Activated T-helper 17 cell treated with anti-CD3 and anti-CD28 coated beads, Interleukin-2, amount 50 U/mL, for 72 hours (primary cell): ENCODE measurements around the gene EIF4G3. TPM values are rescaled to one million over a fixed set of nuclear protein-coding genes. Genes with fewer than 3 reads are reported as not detected.
"Not testable (repeated sequence)": the region's sequence is repeated elsewhere in the genome, so short reads cannot be mapped to it uniquely, and the experiment has no call there.

ENCODE experiments used
- ATAC-seq: fragments of 150-1000 bp; cut with Tn5 transposase; replicated peaks from 2 replicates; pipeline ENCODE4 v1.10.0; 2021; ENCODE audit warnings: mild to moderate bottlenecking, moderate library complexity
- H3K27ac Mint-ChIP-seq: one replicate; pipeline ENCODE4 v1.8.0; 2022; ENCODE audit warnings: mixed read lengths
- H3K27me3 Mint-ChIP-seq: one replicate; pipeline ENCODE4 v1.8.0; 2022; ENCODE audit warnings: mixed read lengths
- H3K36me3 Mint-ChIP-seq: one replicate; pipeline ENCODE4 v1.8.0; 2022; ENCODE audit warnings: low read depth, mild to moderate bottlenecking, mixed read lengths
- H3K4me1 Mint-ChIP-seq: one replicate; pipeline ENCODE4 v1.8.0; 2022; ENCODE audit warnings: mixed read lengths
- H3K4me3 Mint-ChIP-seq: one replicate; pipeline ENCODE4 v1.8.0; 2022; ENCODE audit warnings: mild to moderate bottlenecking, mixed read lengths
- H3K9me3 Mint-ChIP-seq: one replicate; pipeline ENCODE4 v1.8.0; 2022; ENCODE audit warnings: mixed read lengths
- total RNA-seq, 2 donors: library from RNA; stranded (reverse); gene quantifications; one replicate each; pipeline ENCODE4 v1.2.3, GENCODE V29; 2022

EIF4G3 gene
- total RNA-seq, 2 donors from 2014 or later = 32.9 to 56.2 TPM

DNA sequence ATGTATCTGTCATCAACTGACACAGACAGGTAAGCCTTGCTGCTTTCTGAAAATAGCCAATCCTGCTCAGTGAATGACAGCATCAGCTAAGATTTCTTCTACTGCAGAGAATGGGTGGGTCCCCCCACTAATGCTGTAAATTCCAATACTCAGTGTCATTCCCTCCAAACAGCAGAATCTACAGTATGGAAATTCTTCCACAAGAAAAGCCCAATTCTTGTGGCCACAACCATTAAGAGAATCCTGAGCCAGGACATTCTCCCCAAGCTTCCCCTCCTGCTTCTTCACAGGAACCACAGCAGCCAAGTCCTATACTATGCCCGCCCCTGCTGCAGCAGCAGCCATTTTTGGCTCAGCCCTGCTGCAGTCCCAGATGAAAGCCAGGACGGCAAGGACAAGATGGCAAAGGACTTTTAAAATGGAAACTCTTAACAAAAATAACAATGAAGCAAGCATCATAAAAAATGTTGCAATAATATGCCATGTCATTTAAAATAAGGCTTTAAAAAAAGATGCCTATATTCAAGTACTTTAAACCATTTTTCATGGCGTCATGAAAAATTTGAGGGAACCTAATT is 26.8 kb downstream of the EIF4G3 start:
- H3K27me3 Mint-ChIP-seq = no peaks in the 10 kb centered on the region
- H3K4me1 Mint-ChIP-seq = peaks cover 4% of the 10 kb centered on the region
- no peak for ATAC-seq
- no peak overlapping the region for H3K27ac Mint-ChIP-seq
- H3K36me3 Mint-ChIP-seq = peaks cover 48% of the 10 kb centered on the region
- H3K9me3 Mint-ChIP-seq = no peaks in the 10 kb centered on the region
- H3K4me3 Mint-ChIP-seq = no peak overlapping the region

DNA sequence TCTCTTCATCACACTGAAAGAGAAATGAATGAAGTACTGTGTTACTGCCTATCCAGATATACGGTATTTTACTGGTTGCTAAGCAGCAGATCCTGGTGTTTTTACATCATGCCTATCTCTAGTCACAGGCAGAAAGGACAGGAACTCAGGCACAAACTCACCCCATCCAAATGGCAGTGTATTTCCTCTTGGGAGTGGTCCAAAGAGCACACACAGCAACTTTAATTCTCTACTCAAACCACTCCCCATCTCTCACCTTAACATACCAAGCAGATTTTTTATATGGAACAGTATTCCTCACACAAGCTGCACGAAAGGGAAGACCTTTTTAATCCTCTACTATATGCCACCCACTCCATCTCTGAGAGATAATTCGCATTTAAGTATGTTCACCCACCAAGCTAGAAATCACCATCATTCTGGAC is 27.3 kb downstream of the EIF4G3 start:
- Mint-ChIP-seq H3K4me1 (peaks cover 4% of the 10 kb centered on the region), H3K27ac (no peak overlapping the region), H3K27me3 (no peaks in the 10 kb centered on the region), H3K9me3 (no peaks in the 10 kb centered on the region), H3K4me3 (no peak overlapping the region), H3K36me3 (peaks cover 47% of the 10 kb centered on the region)
- no peak for ATAC-seq

DNA sequence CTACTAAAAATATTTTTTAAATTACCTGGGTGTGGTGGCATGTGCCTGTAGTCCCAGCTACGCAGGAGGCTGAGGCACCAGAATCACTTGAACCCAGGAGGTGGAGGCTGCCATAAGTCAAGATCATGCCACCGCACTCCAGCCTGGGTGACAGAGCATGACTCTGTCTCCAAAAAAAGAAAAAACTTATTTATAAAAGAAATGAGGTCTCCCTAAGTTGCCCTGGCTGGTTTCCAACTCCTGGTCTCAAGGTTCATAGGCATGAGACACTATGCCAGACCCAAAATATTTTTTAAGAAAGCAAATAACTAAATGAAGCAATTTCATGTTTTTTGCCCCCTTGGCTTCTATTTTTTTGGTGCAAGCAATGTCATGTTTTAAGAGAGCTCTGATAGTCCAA is 32.9 kb downstream of the EIF4G3 start:
- no peaks in the 10 kb centered on the region for H3K4me1 Mint-ChIP-seq
- H3K27me3 Mint-ChIP-seq = no peaks in the 10 kb centered on the region
- no peak for ATAC-seq

DNA sequence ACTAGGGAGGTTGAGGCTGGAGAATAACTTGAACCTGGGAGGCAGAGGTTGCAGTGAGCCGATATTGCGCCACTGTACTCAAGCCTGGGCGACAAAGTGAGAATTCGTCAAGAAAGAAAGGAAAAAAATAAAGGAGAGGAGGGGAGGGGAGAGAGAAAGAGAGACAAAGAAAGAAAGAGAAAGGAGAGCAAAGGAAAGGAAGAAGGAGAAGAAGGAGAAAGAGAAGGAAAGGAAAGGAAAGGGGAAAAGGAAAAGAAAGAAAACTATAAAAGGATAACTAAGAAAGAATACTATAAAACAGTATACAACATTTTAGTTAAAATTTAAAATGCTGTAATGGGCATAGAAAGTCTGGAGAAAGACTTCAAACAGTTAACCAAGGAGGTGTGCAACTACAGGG is 33.6 kb downstream of the EIF4G3 start:
- Mint-ChIP-seq H3K9me3 (no peaks in the 10 kb centered on the region), H3K27me3 (no peaks in the 10 kb centered on the region), H3K4me3 (no peak overlapping the region), H3K36me3 (peaks cover 36% of the 10 kb centered on the region), H3K4me1 (no peaks in the 10 kb centered on the region), H3K27ac (no peak overlapping the region)
- no peak for ATAC-seq

More for the DNA sequence above, 32.9 kb downstream of the EIF4G3 start:
- Mint-ChIP-seq H3K4me3 (no peak overlapping the region), H3K27ac (no peak overlapping the region), H3K36me3 (peaks cover 42% of the 10 kb centered on the region), H3K9me3 (no peaks in the 10 kb centered on the region)

DNA sequence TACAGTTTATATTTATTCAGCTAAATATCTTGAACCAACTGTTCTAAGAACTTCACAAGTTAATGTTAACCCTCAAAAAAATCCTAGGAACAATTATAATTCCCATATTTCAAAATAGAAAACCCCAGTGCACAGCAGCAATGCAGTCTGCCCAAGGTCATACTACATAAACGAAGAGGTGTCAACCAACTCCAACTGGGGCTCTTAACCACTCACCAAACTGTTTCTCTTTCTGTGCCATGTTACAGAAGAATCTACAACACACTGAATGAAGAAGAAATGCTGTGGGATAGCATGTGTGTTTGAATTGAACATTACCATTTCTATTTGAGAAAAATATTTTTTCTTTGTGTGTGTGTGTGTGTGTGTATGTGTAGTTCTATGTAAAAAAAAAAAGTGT is 35.7 kb downstream of the EIF4G3 start:
- Mint-ChIP-seq H3K4me1 (peaks cover 4% of the 10 kb centered on the region), H3K9me3 (no peaks in the 10 kb centered on the region), H3K27ac (no peak overlapping the region), H3K4me3 (no peak overlapping the region), H3K36me3 (peaks cover 38% of the 10 kb centered on the region), H3K27me3 (no peaks in the 10 kb centered on the region)
- no peak for ATAC-seq

DNA sequence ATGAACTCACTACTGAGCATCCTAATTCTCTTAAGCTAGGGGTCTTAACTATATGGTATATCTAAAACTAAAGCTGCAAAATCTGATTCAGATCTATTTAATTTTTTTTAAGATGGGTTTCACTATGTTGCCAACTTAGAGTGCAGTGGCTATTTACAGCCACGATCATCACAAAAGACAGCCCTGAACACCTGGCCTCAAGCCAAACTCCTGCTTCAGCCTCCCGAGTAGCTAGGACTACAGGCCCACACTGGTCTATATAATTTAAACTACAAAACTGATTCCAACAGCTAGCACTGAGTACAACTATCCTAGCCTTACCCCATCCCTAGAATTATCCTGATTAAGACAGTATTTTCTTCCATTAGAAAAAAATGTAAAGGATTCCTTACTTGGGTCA is 37.1 kb downstream of the EIF4G3 start:
- H3K9me3 Mint-ChIP-seq = no peaks in the 10 kb centered on the region
- no peak overlapping the region for H3K4me3 Mint-ChIP-seq
- H3K27ac Mint-ChIP-seq = no peak overlapping the region
- peaks cover 4% of the 10 kb centered on the region for H3K4me1 Mint-ChIP-seq
- peaks cover 41% of the 10 kb centered on the region for H3K36me3 Mint-ChIP-seq
- no peak for ATAC-seq
- H3K27me3 Mint-ChIP-seq = no peaks in the 10 kb centered on the region

DNA sequence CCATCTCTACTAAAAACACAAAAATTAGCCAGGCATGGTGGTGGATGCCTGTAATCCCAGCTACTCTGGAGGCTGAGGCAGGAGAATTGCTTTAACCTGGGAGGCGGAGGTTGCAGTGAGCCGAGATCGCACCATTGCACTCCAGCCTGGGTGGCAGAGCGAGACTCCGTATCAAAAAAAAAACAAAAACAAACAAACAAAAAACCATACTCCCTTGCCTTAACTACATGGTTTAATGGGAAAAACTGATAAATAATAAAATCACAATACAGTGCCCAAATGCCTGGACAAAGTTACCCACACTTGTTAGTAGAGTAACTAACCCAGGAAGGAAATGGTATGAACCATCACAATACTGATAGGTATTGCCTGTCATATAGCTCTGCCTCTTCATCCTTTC is 40.4 kb downstream of the EIF4G3 start:
- not testable (repeated sequence) for H3K4me3 Mint-ChIP-seq, H3K9me3 Mint-ChIP-seq, ATAC-seq, H3K27me3 Mint-ChIP-seq, H3K27ac Mint-ChIP-seq, H3K4me1 Mint-ChIP-seq
- H3K36me3 Mint-ChIP-seq = peaks cover 41% of the 10 kb centered on the region

DNA sequence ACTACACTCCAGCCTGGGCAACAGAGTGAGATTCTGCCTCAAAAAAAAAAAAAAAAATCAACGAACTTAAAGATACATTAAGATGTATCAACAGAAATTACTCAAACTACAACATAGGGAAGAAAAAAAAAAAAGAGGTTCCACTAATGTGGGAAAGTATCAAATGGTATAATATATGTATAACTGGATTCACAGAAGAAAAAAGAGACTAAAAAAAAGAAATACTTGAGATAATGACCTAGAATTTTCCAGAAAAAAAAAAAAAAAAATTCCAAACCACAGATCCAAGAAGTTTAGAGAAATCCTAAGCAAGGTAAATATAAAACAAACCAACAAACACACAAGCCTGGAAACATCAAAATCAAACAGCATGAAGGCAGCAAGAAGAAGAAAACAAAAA is 45.5 kb downstream of the EIF4G3 start:
- ATAC-seq = no peak
- no peaks in the 10 kb centered on the region for H3K9me3 Mint-ChIP-seq
- H3K36me3 Mint-ChIP-seq = peaks cover 50% of the 10 kb centered on the region
- no peak overlapping the region for H3K27ac Mint-ChIP-seq
- H3K4me3 Mint-ChIP-seq = no peak overlapping the region
- H3K27me3 Mint-ChIP-seq = no peaks in the 10 kb centered on the region
- H3K4me1 Mint-ChIP-seq = no peaks in the 10 kb centered on the region

DNA sequence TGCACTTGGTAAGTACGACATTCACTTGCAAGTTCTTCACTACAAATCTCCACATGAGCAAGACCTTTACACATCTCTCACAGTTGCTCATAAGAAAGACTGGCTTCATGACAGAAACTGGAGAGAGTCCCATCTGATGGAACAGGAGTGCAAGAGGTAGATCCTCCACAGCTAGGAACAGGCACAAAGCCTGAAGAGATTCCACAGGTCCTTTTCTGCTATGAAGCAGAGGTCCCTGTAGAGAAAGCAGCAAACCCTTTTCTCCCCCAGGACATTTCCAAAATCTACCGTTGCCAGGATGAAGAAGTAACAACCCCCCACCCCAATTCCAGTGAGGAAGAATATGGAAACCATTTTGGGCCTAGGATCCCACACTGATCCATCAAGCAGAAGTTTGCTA is 47.3 kb downstream of the EIF4G3 start:
- Mint-ChIP-seq H3K36me3 (peaks cover 40% of the 10 kb centered on the region), H3K27me3 (no peaks in the 10 kb centered on the region), H3K4me1 (no peaks in the 10 kb centered on the region), H3K9me3 (no peaks in the 10 kb centered on the region), H3K4me3 (no peak overlapping the region), H3K27ac (no peak overlapping the region)
- no peak for ATAC-seq

DNA sequence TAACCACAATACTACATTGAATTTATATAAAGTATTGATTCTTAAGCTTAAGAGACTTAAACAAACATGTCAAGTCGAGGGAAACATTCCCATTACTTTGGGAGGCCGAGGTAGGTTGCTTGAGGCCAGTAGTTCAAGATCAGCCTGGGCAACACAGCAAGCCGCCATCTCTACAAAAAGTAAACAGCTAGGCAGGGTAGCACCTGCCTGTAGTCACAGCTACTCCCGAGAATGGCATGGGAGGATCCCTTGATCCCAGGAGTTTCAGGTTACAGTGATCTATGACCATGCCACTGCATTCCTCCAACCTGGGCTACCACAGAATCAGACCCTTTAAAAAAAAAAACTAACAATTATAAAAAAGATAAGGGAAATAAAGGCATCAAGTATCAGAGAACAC is 50.4 kb downstream of the EIF4G3 start:
- H3K36me3 Mint-ChIP-seq = peaks cover 41% of the 10 kb centered on the region
- no peak overlapping the region for H3K4me3 Mint-ChIP-seq
- H3K27me3 Mint-ChIP-seq = no peaks in the 10 kb centered on the region
- no peak for ATAC-seq
- no peaks in the 10 kb centered on the region for H3K4me1 Mint-ChIP-seq
- no peaks in the 10 kb centered on the region for H3K9me3 Mint-ChIP-seq
- H3K27ac Mint-ChIP-seq = no peak overlapping the region

DNA sequence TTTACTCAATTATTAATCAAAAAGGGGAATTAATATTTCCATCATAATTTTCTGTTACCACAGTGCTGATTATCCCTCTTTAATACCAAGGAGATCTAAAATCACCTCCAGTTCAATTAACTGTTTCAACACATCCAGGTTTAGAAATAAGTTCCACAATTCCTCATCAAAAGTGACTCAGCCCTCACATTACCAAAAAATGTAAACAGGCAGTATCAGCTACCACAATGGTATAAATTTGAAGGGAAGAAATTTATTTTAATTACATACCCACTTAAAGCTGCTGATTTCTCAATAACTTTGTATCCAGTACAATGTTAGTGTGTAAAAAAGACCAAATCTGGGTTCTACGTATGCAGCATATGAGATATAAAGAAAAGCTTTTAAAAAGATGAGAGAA is 51.9 kb downstream of the EIF4G3 start:
- Mint-ChIP-seq H3K36me3 (peaks cover 31% of the 10 kb centered on the region), H3K4me1 (no peaks in the 10 kb centered on the region), H3K27me3 (no peaks in the 10 kb centered on the region), H3K4me3 (no peak overlapping the region), H3K27ac (no peak overlapping the region), H3K9me3 (no peaks in the 10 kb centered on the region)
- no peak for ATAC-seq

DNA sequence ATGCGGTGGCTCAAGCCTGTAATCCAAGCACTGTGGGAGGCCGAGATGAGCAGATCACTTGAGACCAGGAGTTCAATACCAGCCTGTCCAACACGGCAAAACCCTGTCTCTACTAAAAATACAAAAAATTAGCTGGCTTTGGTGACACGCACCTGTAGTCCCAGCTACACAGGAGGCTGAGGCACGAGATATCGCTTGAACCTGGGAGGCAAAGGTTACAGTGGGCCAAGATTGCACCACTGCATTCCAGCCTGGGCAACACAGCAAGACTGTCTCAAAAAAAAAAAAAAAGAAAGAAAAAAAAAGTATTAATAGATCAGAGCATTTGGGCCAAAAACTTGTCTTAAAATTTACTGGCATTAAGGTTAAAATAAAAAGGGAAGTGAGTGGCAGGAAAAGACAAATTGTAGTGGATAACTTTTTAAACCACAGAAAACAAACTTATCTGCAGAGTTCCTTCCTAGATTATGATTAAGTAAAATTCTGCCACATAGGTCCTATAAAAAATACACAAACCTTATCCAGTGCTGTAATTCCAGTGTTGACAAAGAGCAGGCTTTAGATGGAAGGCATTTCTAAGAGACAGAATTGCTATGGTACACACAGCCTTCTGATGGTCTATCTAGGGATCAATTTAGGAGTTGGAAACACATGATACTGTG is 53.3 kb downstream of the EIF4G3 start:
- no peaks in the 10 kb centered on the region for H3K4me1 Mint-ChIP-seq
- H3K4me3 Mint-ChIP-seq = no peak overlapping the region
- no peaks in the 10 kb centered on the region for H3K9me3 Mint-ChIP-seq
- no peak for ATAC-seq
- no peak overlapping the region for H3K27ac Mint-ChIP-seq
- H3K27me3 Mint-ChIP-seq = no peaks in the 10 kb centered on the region
- H3K36me3 Mint-ChIP-seq = peaks cover 31% of the 10 kb centered on the region

DNA sequence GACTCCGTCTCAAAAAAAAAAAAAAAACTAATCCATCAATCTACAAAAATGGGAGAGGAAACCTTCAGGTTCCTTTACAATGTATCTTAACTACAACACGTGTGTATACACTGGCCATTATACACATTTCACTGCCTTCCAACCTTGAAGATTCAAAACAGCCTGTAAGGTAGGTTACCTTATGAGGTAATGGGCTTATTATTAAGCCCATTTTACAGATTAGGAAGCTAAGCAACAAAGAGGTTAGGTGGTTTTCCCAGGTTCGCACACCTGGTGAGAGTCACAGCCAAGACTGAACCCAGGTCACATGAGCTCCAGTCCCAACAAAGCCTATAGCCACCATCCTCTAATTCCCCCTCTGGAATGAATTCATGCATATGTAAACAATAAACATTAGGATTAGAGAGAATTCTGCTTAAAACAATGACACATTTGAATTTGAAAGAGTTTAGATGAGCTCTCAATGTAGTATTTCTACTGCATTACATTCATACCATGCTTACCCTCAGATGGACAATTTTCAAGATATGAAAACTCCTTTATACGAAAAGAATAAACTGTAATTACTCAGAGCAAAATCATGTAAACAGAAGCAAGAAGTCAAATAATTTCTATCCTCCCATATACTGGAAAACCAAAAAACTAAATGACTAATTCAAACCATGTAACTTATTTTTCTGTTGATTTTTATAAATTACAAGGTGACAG is 54.8 kb downstream of the EIF4G3 start:
- Mint-ChIP-seq H3K36me3 (peaks cover 24% of the 10 kb centered on the region), H3K27me3 (no peaks in the 10 kb centered on the region), H3K27ac (no peak overlapping the region), H3K4me1 (no peaks in the 10 kb centered on the region), H3K4me3 (no peak overlapping the region), H3K9me3 (no peaks in the 10 kb centered on the region)
- no peak for ATAC-seq

DNA sequence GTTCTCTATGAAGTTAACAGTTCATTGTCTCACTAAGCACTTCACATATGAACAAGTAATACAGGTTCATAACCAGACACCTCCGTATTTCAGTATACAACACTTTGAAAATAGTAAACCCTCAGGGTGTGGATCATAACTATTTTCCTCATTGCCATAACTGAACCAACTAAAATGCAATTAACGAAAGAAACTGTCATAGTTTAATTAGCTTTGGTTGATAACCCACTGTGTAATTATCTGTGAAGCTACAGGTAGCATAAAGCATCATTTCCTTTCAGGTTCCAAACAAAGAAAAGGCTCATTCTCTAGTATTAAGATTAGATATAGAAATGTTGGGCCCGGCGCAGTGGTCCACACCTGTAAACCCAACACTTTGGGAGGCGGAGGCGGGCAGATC is 58.5 kb downstream of the EIF4G3 start:
- H3K27ac Mint-ChIP-seq = no peak overlapping the region
- H3K9me3 Mint-ChIP-seq = no peaks in the 10 kb centered on the region
- H3K4me1 Mint-ChIP-seq = no peaks in the 10 kb centered on the region
- H3K4me3 Mint-ChIP-seq = no peak overlapping the region
- ATAC-seq = no peak
- H3K27me3 Mint-ChIP-seq = no peaks in the 10 kb centered on the region
- H3K36me3 Mint-ChIP-seq = peaks cover 16% of the 10 kb centered on the region

DNA sequence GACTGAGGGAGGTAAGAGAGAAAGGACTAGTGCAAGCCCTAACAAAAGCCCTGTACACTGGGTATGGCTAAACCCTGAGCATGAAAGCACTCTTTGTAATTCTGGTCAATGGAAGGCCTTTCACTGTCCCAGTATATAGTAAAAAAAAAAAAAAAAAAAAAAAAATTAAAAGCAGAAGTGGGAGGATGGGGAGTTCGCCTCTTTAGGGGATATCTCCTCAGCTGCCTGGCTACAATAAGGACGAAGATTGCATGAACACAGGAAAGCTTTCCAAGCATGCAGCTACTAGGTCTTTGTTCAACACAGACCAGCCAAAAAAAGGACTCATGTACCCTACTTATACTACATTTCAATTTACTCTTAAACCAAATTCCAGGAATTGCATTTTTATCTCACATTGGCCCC is 59.1 kb downstream of the EIF4G3 start:
- Mint-ChIP-seq H3K4me1 (no peaks in the 10 kb centered on the region), H3K27ac (no peak overlapping the region), H3K27me3 (no peaks in the 10 kb centered on the region), H3K4me3 (no peak overlapping the region), H3K36me3 (peaks cover 11% of the 10 kb centered on the region), H3K9me3 (no peaks in the 10 kb centered on the region)
- no peak for ATAC-seq
